A549 (cell line): ENCODE results near the gene CTSH.

Experiments used
- CTCF ChIP-seq: fragments of >200 bp; sonication (Bioruptor Twin); formaldehyde crosslinking; IDR thresholded peaks from 3 replicates; pipeline ENCODE4 v1.5.1; 2016
- HDAC2 ChIP-seq: fragments of 200-600 bp; sonication (generic); IDR thresholded peaks from 2 replicates; pipeline ENCODE4 v1.6.1; 2016
- JUN ChIP-seq, 2 experiments: fragments of >200 bp; sonication (Bioruptor Twin); formaldehyde crosslinking; IDR thresholded peaks; 2 replicates in 1 of 2; 3 replicates in 1 of 2; pipeline ENCODE4 v1.6.1; 2016 to 2017
- JUNB ChIP-seq: fragments of >200 bp; sonication (Bioruptor Twin); formaldehyde crosslinking; IDR thresholded peaks from 2 replicates; pipeline ENCODE4 v1.6.1; 2016
- MAFK ChIP-seq: fragments of 450-650 bp; IDR thresholded peaks from 2 replicates; pipeline ENCODE4 v1.6.1; 2014; ENCODE audit not compliant: partially characterized antibody
- NFE2L2 ChIP-seq: fragments of 150-350 bp; conservative IDR thresholded peaks from 2 replicates; pipeline ENCODE4 v1.6.1; 2014; ENCODE audit warnings: low read length
- POLR2A ChIP-seq: IDR thresholded peaks from 2 replicates; pipeline ENCODE4 v1.6.1; 2012; ENCODE audit warnings: mild to moderate bottlenecking, low read length
- RARB ChIP-seq: fragments of 250-450 bp; sonication (Bioruptor Pico); IDR thresholded peaks from 2 replicates; pipeline ENCODE4 v1.8.0; 2021; ENCODE audit warnings: mild to moderate bottlenecking, moderate library complexity
- USF2 ChIP-seq: fragments of 450-650 bp; IDR thresholded peaks from 2 replicates; pipeline ENCODE4 v1.6.1; 2014; ENCODE audit warnings: antibody characterized with exemption
- ZFP36 ChIP-seq: fragments of 450-650 bp; IDR thresholded peaks from 2 replicates; pipeline ENCODE4 v1.6.1; 2014; ENCODE audit warnings: borderline replicate concordance; ENCODE audit not compliant: partially characterized antibody

- TF ChIP-seq JUN (IDR thresholded peaks at IDR 0.05) (no peak), CTCF (no peak), NFE2L2 (no peak), MAFK (no peak), RARB (no peak), JUNB (no peak), POLR2A (no peak), USF2 (no peak), HDAC2 (no peak), ZFP36 (no peak)
These were observed 22.9 kb downstream of the CTSH start for GRCh38 chr15:78921940-78922339.
